ENCODE measurements around the gene BARHL1.

DNA sequence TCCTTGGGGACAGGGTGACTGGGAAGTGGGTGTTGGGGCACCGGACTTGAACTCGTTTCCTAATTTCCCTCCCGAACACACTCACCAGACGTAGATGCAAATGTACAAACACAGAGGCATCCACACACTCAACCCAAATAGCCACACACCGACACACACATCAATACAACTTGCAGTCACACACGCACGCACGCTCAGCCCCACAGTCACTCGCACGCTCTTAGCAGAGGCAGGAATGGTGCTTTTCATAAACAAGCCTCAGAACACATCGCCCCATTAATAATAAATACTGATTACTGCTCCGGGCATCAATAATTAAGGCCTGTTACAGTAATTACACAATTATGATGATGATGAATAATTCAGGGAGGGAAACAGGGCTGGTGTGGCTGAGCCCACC is 5.7 kb downstream of the BARHL1 start:
- TF ChIP-seq, protein P1, sequence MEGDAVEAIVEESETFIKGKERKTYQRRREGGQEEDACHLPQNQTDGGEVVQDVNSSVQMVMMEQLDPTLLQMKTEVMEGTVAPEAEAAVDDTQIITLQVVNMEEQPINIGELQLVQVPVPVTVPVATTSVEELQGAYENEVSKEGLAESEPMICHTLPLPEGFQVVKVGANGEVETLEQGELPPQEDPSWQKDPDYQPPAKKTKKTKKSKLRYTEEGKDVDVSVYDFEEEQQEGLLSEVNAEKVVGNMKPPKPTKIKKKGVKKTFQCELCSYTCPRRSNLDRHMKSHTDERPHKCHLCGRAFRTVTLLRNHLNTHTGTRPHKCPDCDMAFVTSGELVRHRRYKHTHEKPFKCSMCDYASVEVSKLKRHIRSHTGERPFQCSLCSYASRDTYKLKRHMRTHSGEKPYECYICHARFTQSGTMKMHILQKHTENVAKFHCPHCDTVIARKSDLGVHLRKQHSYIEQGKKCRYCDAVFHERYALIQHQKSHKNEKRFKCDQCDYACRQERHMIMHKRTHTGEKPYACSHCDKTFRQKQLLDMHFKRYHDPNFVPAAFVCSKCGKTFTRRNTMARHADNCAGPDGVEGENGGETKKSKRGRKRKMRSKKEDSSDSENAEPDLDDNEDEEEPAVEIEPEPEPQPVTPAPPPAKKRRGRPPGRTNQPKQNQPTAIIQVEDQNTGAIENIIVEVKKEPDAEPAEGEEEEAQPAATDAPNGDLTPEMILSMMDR (IDR thresholded peaks at IDR 0.05): no peak
- no peak for TF ChIP-seq ZFX (IDR thresholded peaks at IDR 0.05; ENCODE audit: borderline replicate concordance)
